Prostate gland (tissue), 2 donors: ENCODE data around the gene CFAP54. TPM values are rescaled to one million over a fixed set of nuclear protein-coding genes. Genes with fewer than 3 reads are reported as not detected.

Experiments used
- DNase-seq: peaks from one replicate; pipeline ENCODE4 v3.0.0-alpha.2; 2019; ENCODE audit warnings: low spot score
- H3K27ac ChIP-seq, 2 donors: fragments of 200-600 bp; sonication (generic); 2 replicates each; pipeline ENCODE4 v1.5.1; 2017 to 2019
- H3K27me3 ChIP-seq: fragments of 200-600 bp; sonication (generic); replicated peaks from 2 replicates; pipeline ENCODE4 v1.5.1; 2019; ENCODE audit not compliant: insufficient read depth
- H3K36me3 ChIP-seq, 2 donors: fragments of 200-600 bp; sonication (generic); 1 replicate in 1 of 2; 2 replicates in 1 of 2; pipeline versions ENCODE4 v1.5.1 to v1.8.1; 2017 to 2019
- H3K4me1 ChIP-seq: fragments of 200-600 bp; sonication (generic); replicated peaks from 2 replicates; pipeline ENCODE4 v1.5.1; 2019
- H3K4me3 ChIP-seq, 2 donors: fragments of 200-600 bp; sonication (generic); 2 replicates each; pipeline ENCODE4 v1.5.1; 2017 to 2019
- H3K9me3 ChIP-seq: fragments of 200-600 bp; sonication (generic); 2 replicates; pipeline ENCODE4 v1.5.1; 2017
- POLR2A ChIP-seq: fragments of 450-650 bp; IDR thresholded peaks from one replicate; pipeline ENCODE4 v1.6.1; 2016; ENCODE audit warnings: antibody characterized with exemption, mild to moderate bottlenecking
- POLR2AphosphoS5 ChIP-seq: sonication (generic); formaldehyde crosslinking; IDR thresholded peaks from one replicate; pipeline ENCODE4 v1.6.1; 2017; ENCODE audit warnings: antibody characterized with exemption
- WGBS: methylation state at CpG from one replicate; pipeline ENCODE4 v1.1.5; 2018; 5-methylcytosine and 5-hydroxymethylcytosine counted together
- intact Hi-C: fragments of 100-400 bp; cut with DNase I; formaldehyde crosslinking; loops from one replicate; pipeline ENCODE4 v1.14.2; 2022
- total RNA-seq, 2 donors: library from RNA; depleted of rRNA; stranded (reverse); fragments of >200 nt; gene quantifications; one replicate each; pipeline ENCODE4 v1.1.0, GENCODE V29; 2016
- TF ChIP-seq, protein P1 (sequence below), 4 experiments: fragments of 200-600 bp in 2 of 4; fragments of 450-650 bp in 2 of 4; sonication (generic) in 2 of 4; IDR thresholded peaks; 1 replicate in 3 of 4; 2 replicates in 1 of 4; pipeline ENCODE4 v1.5.1; 2016 to 2019; ENCODE audit warnings: antibody characterized with exemption in 4 of 4, mild to moderate bottlenecking in 2 of 4, moderate library complexity in 2 of 4

The CFAP54 gene
- total RNA-seq: 1 to 10 TPM in 1 of 2 donors, under 1 TPM in 1; 0.68 to 2.3 TPM

GRCh38 chr12:96489392-96490056 lies at the start of gene CFAP54:
Gene CFAP54 (plus strand): TSS chr12:96489577. CDS start chr12:96489610, 33 bp downstream.
- intact Hi-C loops: no loop called here
- peak; percentile 90 for DNase-seq
- Histone ChIP-seq H3K4me3 (peak within 1 kb of the TSS; percentile 38 to 42), H3K9me3 (no peaks in the 10 kb centered on the region), H3K27ac (no peak within 1 kb of the TSS), H3K27me3 (no peaks in the 10 kb centered on the region), H3K4me1 (no peaks in the 10 kb centered on the region), H3K36me3 (no peaks in the 10 kb centered on the region)
- 2% methylated on average over 44 of the region's 53 CpGs for WGBS
- TF ChIP-seq POLR2A (no peak), POLR2AphosphoS5 (peak; percentile 89)
- TF ChIP-seq, protein P1, sequence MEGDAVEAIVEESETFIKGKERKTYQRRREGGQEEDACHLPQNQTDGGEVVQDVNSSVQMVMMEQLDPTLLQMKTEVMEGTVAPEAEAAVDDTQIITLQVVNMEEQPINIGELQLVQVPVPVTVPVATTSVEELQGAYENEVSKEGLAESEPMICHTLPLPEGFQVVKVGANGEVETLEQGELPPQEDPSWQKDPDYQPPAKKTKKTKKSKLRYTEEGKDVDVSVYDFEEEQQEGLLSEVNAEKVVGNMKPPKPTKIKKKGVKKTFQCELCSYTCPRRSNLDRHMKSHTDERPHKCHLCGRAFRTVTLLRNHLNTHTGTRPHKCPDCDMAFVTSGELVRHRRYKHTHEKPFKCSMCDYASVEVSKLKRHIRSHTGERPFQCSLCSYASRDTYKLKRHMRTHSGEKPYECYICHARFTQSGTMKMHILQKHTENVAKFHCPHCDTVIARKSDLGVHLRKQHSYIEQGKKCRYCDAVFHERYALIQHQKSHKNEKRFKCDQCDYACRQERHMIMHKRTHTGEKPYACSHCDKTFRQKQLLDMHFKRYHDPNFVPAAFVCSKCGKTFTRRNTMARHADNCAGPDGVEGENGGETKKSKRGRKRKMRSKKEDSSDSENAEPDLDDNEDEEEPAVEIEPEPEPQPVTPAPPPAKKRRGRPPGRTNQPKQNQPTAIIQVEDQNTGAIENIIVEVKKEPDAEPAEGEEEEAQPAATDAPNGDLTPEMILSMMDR (IDR thresholded peaks at IDR 0.05): peak; percentile 74 to 97 (median 87)

DNA sequence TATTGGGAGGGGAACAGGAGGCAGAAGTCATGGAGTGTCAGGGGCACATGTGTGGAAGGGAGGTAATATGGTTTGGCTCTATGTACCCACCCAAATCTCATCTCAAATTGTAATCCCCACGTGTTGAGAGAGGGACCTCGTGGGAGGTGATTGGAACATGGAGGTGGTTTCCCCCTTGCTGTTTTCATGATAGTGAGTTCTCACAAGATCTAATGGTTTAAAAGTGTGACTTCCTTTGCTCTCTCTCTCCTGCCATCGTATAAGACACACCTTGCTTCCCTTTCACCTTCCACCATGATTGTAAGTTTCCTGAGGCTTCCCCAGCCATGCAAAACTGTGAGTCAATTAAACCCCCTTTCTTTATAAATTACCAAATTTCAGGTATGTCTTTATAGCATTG lies 47.6 kb upstream of the CFAP54 start:
- WGBS: 77% methylated on average over 3 of the region's 3 CpGs
- no peak for TF ChIP-seq POLR2A
- TF ChIP-seq POLR2AphosphoS5: no peak
- TF ChIP-seq, protein P1 (IDR thresholded peaks at IDR 0.05): no peak
- intact Hi-C loops: no loop called here
- H3K36me3 ChIP-seq: no peaks in the 10 kb centered on the region
- H3K9me3 ChIP-seq: no peaks in the 10 kb centered on the region
- no peaks in the 10 kb centered on the region for H3K27me3 ChIP-seq
- no peak for DNase-seq
- H3K4me3 ChIP-seq: no peak overlapping the region
- H3K4me1 ChIP-seq: no peaks in the 10 kb centered on the region
- no peak overlapping the region for H3K27ac ChIP-seq

GRCh38 chr12:96442906-96443305 lies 46.5 kb upstream of the CFAP54 start:
- 90% methylated on average over 3 of the region's 3 CpGs for WGBS
- Histone ChIP-seq H3K27ac (no peak overlapping the region), H3K36me3 (no peaks in the 10 kb centered on the region), H3K9me3 (no peaks in the 10 kb centered on the region), H3K4me1 (no peaks in the 10 kb centered on the region), H3K4me3 (no peak overlapping the region), H3K27me3 (no peaks in the 10 kb centered on the region)
- DNase-seq: no peak
- TF ChIP-seq POLR2A: no peak
- TF ChIP-seq POLR2AphosphoS5: no peak
- TF ChIP-seq, protein P1 (IDR thresholded peaks at IDR 0.05): no peak
- intact Hi-C loops: no loop called here

DNA sequence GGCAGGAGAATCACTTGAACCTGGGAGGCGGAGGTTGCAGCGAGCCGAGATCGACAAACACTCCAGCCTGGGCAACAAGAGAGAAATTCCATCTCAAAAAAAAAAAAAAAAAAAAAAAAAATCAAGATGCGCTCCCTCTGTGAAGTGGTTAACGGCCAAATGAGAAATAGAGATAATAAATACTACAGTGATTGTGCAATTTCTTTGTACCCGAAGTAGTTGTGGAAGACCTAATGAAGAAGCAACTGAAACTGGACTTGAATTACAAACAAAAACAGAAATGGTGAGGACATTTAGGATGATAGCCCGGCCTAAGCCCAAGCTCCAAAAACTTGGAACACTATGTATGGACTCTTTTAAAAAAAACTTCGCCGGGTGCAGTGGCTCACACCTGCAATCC lies 45.0 kb upstream of the CFAP54 start:
- no peaks in the 10 kb centered on the region for H3K9me3 ChIP-seq
- intact Hi-C loops: no loop called here
- no peak overlapping the region for H3K4me3 ChIP-seq
- H3K27me3 ChIP-seq: no peaks in the 10 kb centered on the region
- no peaks in the 10 kb centered on the region for H3K36me3 ChIP-seq
- WGBS: 97% methylated on average over 10 of the region's 10 CpGs
- no peak for TF ChIP-seq POLR2A
- TF ChIP-seq POLR2AphosphoS5: no peak
- TF ChIP-seq, protein P1 (IDR thresholded peaks at IDR 0.05): no peak
- no peaks in the 10 kb centered on the region for H3K4me1 ChIP-seq
- no peak for DNase-seq
- H3K27ac ChIP-seq: no peak overlapping the region
